MCF 10A (cell line): Measurements from ENCODE around the gene ENTPD6. TPM values are rescaled to one million over a fixed set of nuclear protein-coding genes. Genes with fewer than 3 reads are reported as not detected.

Source experiments
- BruUV-seq: library from RNA; stranded (reverse); fragments of 400-500 nt; replicated peaks from 2 replicates; lab custom pipeline; 2021; lab: Mats Ljungman, UMichigan
- CTCF ChIA-PET: fragments of 300-600 bp; sonication (Branson Sonifier 250); formaldehyde crosslinking; extraction: SDS; loops from one replicate; lab custom pipeline; 2021; ENCODE audit warnings: antibody characterized with exemption, inconsistent platforms; lab: Yijun Ruan, JAX
- POLR2A ChIA-PET: fragments of 300-600, 350-650 bp; sonication (Branson Sonifier 250); formaldehyde crosslinking; extraction: SDS; loops from one replicate; lab custom pipeline; 2020; ENCODE audit warnings: antibody characterized with exemption, inconsistent platforms; lab: Yijun Ruan, JAX
- DNase-seq: peaks from one replicate; pipeline ENCODE4 v3.0.0-alpha.2; 2018; ENCODE audit not compliant: unreplicated experiment
- H3K27ac Mint-ChIP-seq: one replicate; pipeline ENCODE4 v1.8.0; 2022; ENCODE audit warnings: mild to moderate bottlenecking, low read depth, mixed read lengths; ENCODE audit not compliant: unreplicated experiment
- H3K27me3 Mint-ChIP-seq: one replicate; pipeline ENCODE4 v1.8.0; 2022; ENCODE audit warnings: mixed read lengths; ENCODE audit not compliant: insufficient read depth, unreplicated experiment
- H3K36me3 Mint-ChIP-seq: one replicate; pipeline ENCODE4 v1.8.0; 2022; ENCODE audit warnings: mild to moderate bottlenecking, moderate library complexity, mixed read lengths; ENCODE audit not compliant: insufficient read depth, unreplicated experiment
- H3K4me1 Mint-ChIP-seq: one replicate; pipeline ENCODE4 v1.8.0; 2022; ENCODE audit warnings: mixed read lengths; ENCODE audit not compliant: insufficient read depth, unreplicated experiment
- H3K4me3 Mint-ChIP-seq: one replicate; pipeline ENCODE4 v1.8.0; 2022; ENCODE audit warnings: mild to moderate bottlenecking, moderate library complexity, mixed read lengths; ENCODE audit not compliant: unreplicated experiment
- H3K9me3 Mint-ChIP-seq: one replicate; pipeline ENCODE4 v1.8.0; 2022; ENCODE audit warnings: mixed read lengths; ENCODE audit not compliant: unreplicated experiment
- intact Hi-C: fragments of 100-400 bp; cut with micrococcal nuclease; formaldehyde crosslinking; loops from 2 replicates; pipeline ENCODE4 v1.14.1; 2022
- total RNA-seq: library from RNA; stranded (reverse); gene quantifications from 2 replicates; pipeline ENCODE4 v1.2.3, GENCODE V29; 2022
- TF ChIP-seq, protein P1 (sequence below): fragments of 200-600 bp; IDR thresholded peaks from one replicate; pipeline ENCODE4 v1.8.0; 2022; ENCODE audit warnings: antibody characterized with exemption, mild to moderate bottlenecking; ENCODE audit not compliant: unreplicated experiment

ENTPD6 gene
- total RNA-seq, 1 experiment from 2014 or later = 98.0 TPM

DNA sequence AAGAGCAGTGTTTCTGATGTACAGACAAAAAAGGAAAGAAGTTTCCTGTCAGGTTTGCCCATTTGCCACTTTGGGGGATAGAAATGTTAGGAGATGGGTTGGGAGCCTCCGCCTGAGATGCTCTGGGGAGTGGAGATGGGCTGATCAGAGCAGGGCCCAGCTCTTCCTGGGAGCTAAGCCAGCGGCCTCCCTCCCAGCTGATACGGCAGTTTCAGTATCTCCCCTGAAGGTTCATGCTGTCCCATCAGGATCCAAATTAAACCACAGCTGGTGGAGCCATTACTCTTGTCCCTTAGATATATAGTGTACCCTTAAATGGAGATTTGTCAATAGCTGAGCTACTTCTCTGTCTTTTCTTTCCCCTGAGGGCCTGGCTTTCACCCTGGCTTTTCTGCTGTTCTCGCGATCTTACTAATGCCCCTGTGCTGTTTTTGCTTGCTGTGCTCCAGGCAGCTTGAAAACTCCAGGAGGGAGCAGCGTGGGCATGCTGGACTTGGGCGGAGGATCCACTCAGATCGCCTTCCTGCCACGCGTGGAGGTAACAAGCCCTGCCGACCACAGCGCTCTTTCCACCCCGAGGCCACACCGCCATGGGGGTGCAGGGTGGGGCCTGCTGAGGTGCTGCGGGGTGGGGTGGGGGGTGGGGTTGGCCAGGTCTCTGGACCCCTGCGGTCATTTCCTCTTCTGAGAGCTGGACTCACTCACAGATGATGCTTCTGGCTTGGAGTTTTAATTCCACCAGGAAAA, 20.9 kb downstream of the ENTPD6 start:
- no peaks in the 10 kb centered on the region for H3K4me1 Mint-ChIP-seq

DNA sequence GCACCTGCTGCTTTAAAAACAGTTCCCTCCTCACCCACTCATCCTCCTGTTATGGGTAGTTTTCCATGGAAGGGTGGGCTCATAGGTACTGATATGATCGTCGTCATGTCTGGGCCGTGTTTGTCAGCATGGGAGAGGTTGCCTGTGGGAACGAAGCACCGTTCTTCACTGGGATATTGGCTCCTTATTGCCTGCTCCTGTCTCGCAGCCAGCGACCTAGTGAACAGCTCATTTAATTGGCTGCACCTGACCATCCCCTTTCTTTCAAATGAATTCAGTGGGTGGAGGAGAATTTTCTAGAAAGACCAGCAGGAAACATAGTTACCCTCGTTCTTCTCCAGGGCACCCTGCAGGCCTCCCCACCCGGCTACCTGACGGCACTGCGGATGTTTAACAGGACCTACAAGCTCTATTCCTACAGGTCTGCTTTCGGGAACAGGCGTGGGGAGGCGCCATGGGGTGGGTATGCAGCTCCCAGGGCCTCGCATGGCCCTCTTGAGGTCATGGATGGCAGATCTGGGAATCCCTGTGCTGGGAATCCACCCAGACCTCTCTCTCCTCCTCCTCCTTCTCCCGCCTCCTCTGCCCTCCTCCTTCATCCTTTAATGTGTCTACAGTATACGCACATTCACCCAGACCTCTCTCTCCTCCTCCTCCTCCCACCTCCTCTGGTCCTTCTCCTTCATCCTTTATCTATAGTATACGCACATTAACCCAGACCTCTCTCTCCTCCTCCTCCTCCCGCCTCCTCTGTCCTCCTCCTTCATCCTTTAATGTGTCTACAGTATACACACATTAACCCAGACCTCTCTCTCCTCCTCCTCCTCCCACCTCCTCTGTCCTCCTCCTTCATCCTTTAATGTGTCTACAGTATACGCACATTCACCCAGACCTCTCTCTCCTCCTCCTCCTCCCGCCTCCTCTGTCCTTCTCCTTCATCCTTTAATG, 21.9 kb downstream of the ENTPD6 start:
- Mint-ChIP-seq H3K9me3 (no peaks in the 10 kb centered on the region), H3K27ac (no peak overlapping the region), H3K36me3 (peaks cover 49% of the 10 kb centered on the region), H3K4me3 (no peak overlapping the region), H3K4me1 (peaks cover 6% of the 10 kb centered on the region), H3K27me3 (no peaks in the 10 kb centered on the region)
- ChIA-PET POLR2A (interaction anchor here (0.6 to 0.7 kb wide), 2 partner anchors 13 to 16 kb away, joined by 3 read pairs; no protein-coding TSS in a partner anchor), CTCF (interaction anchor here (0.7 to 1.2 kb wide), 4 partner anchors 10 to 223 kb away, joined by 3 to 4 read pairs (median 3); no protein-coding TSS in a partner anchor)
- TF ChIP-seq, protein P1, sequence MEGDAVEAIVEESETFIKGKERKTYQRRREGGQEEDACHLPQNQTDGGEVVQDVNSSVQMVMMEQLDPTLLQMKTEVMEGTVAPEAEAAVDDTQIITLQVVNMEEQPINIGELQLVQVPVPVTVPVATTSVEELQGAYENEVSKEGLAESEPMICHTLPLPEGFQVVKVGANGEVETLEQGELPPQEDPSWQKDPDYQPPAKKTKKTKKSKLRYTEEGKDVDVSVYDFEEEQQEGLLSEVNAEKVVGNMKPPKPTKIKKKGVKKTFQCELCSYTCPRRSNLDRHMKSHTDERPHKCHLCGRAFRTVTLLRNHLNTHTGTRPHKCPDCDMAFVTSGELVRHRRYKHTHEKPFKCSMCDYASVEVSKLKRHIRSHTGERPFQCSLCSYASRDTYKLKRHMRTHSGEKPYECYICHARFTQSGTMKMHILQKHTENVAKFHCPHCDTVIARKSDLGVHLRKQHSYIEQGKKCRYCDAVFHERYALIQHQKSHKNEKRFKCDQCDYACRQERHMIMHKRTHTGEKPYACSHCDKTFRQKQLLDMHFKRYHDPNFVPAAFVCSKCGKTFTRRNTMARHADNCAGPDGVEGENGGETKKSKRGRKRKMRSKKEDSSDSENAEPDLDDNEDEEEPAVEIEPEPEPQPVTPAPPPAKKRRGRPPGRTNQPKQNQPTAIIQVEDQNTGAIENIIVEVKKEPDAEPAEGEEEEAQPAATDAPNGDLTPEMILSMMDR = no peak
- intact Hi-C loops = no loop called here
- BruUV-seq = no TSS peak
- no peak for DNase-seq

More for the DNA sequence above, 20.9 kb downstream of the ENTPD6 start:
- POLR2A ChIA-PET = no interaction called here
- peaks cover 53% of the 10 kb centered on the region for H3K36me3 Mint-ChIP-seq
- CTCF ChIA-PET = interaction anchor here (0.6 to 0.7 kb wide), 2 partner anchors 122 to 324 kb away, joined by 3 read pairs; no protein-coding TSS in a partner anchor
- TF ChIP-seq, protein P1 = no peak
- H3K9me3 Mint-ChIP-seq = no peaks in the 10 kb centered on the region
- no peak overlapping the region for H3K4me3 Mint-ChIP-seq
- no peak for DNase-seq
- no peaks in the 10 kb centered on the region for H3K27me3 Mint-ChIP-seq
- no TSS peak for BruUV-seq
- H3K27ac Mint-ChIP-seq = no peak overlapping the region
- intact Hi-C loops = no loop called here

DNA sequence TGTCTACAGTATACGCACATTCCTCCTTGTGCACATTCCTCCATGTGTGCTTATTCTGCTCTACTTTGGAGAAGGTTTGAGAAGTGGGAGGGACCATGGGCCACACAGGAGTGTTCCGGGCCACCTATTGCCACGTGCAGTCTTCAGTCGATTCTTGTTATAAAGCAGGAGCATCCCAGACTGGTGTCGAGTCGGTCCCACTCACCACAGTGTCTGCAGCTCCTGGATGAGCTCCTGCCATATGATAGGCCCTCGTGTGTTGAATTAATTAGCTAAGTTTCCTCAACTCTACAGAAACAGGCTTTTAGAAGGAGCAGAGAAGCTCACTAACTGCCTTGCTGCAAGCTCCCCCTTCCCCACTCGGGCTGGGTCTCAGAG, 22.6 kb downstream of the ENTPD6 start:
- no peak for DNase-seq
- Mint-ChIP-seq H3K9me3 (no peaks in the 10 kb centered on the region), H3K27me3 (no peaks in the 10 kb centered on the region), H3K27ac (no peak overlapping the region), H3K4me3 (no peak overlapping the region), H3K36me3 (peaks cover 47% of the 10 kb centered on the region), H3K4me1 (peaks cover 8% of the 10 kb centered on the region)
- intact Hi-C loops = no loop called here
- TF ChIP-seq, protein P1 = no peak
- POLR2A ChIA-PET = no interaction called here
- CTCF ChIA-PET = interaction anchor here (1.0 to 1.2 kb wide), 3 partner anchors 10 to 224 kb away, joined by 3 to 4 read pairs (median 3); no protein-coding TSS in a partner anchor
- BruUV-seq = no TSS peak

DNA sequence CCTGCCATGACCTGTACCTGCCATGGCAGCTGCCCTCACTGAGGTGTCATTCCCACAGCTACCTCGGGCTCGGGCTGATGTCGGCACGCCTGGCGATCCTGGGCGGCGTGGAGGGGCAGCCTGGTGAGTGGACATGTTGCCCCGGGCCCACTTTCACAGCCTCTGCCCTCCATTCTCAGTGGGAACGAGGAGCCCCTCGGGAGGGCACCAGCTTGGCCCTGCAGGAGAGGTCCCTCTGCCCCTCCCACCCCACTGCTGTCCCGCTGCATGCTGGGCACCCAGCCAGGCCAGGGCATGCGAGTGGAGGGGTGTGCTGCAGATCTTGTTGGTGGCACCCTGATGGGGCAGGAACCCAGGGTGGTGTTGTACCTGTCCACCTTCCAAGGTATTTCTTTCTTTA, 23.0 kb downstream of the ENTPD6 start:
- no peak overlapping the region for H3K4me3 Mint-ChIP-seq
- TF ChIP-seq, protein P1 = no peak
- no peak overlapping the region for H3K27ac Mint-ChIP-seq
- no peak for DNase-seq
- intact Hi-C loops = no loop called here
- no peaks in the 10 kb centered on the region for H3K27me3 Mint-ChIP-seq
- CTCF ChIA-PET = interaction anchor here (0.6 to 1.7 kb wide), 4 partner anchors 14 to 389 kb away, joined by 3 to 4 read pairs (median 4); no protein-coding TSS in a partner anchor
- POLR2A ChIA-PET = interaction anchor here (1.4 kb wide), 1 partner anchor 16 kb away, joined by 4 read pairs; no protein-coding TSS in a partner anchor
- no peaks in the 10 kb centered on the region for H3K9me3 Mint-ChIP-seq
- no TSS peak for BruUV-seq
- H3K36me3 Mint-ChIP-seq = peaks cover 51% of the 10 kb centered on the region
- peaks cover 12% of the 10 kb centered on the region for H3K4me1 Mint-ChIP-seq
